CD4-positive, alpha-beta T cell treated with Interleukin-17A for 1 hour (primary cell): Measurements from ENCODE around the gene OR2B3.
"Not testable (repeated sequence)": the region's sequence is repeated elsewhere in the genome, so short reads cannot be mapped to it uniquely, and the experiment has no call there.

Experiments used
- DNase-seq: peaks from one replicate; pipeline ENCODE4 v3.0.0-alpha.2; 2020

Gene OR2B3, protein sequence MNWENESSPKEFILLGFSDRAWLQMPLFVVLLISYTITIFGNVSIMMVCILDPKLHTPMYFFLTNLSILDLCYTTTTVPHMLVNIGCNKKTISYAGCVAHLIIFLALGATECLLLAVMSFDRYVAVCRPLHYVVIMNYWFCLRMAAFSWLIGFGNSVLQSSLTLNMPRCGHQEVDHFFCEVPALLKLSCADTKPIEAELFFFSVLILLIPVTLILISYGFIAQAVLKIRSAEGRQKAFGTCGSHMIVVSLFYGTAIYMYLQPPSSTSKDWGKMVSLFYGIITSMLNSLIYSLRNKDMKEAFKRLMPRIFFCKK

GRCh38 chr6:29087213-29087612, at the start of gene OR2B3:
TSS of gene OR2B3 (minus strand) at chr6:29087313. CDS start at chr6:29087248, 65 bp downstream.
- no peak for DNase-seq

DNA sequence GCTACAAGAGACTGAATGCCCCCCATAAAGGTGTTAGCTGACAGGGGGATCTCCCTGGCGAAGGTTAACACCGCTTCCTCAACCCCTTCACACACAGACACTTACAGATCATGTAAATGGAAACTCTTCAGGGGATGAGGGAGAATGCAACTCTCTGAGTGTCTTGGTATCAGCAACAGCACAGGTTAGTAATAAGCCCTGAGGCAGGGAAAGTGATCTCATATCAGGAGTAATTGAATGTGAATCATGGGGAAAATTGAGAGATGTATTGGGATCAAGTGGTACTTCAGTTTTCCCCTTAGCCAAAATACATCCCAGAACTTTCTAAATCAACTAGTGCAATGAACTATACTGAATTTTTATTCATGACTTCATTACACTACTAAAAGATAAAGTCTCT, 44.6 kb upstream of the OR2B3 start:
- no peak for DNase-seq

GRCh38 chr6:29130644-29131043, 43.5 kb upstream of the OR2B3 start:
- no peak for DNase-seq

GRCh38 chr6:29129326-29130012, 42.4 kb upstream of the OR2B3 start:
- DNase-seq: no peak

DNA sequence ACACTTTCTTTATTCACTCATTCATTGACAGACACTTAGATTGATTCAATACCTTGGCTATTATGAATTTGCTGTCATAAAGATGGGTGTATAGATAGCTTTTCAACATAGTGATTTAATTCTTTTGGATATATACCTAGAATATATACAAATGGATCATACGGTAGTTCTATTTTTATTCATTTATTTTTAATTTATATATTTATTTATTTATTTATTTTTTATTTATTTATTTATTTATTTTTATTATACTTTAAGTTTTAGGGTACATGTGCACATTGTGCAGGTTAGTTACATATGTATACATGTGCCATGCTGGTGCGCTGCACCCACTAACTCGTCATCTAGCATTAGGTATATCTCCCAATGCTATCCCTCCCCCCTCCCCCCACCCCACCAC, 27.9 kb upstream of the OR2B3 start:
- not testable (repeated sequence) for DNase-seq

DNA sequence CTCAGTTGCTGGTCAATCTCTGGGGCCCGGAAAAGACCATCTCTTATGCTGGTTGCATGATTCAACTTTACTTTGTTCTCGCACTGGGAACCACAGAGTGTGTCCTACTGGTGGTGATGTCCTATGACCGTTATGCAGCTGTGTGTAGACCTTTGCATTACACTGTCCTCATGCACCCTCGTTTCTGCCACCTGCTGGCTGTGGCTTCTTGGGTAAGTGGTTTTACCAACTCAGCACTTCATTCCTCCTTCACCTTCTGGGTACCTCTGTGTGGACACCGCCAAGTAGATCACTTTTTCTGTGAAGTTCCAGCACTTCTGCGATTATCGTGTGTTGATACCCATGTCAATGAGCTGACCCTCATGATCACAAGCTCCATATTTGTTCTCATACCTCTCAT, 25.0 kb upstream of the OR2B3 start:
- no peak for DNase-seq

DNA sequence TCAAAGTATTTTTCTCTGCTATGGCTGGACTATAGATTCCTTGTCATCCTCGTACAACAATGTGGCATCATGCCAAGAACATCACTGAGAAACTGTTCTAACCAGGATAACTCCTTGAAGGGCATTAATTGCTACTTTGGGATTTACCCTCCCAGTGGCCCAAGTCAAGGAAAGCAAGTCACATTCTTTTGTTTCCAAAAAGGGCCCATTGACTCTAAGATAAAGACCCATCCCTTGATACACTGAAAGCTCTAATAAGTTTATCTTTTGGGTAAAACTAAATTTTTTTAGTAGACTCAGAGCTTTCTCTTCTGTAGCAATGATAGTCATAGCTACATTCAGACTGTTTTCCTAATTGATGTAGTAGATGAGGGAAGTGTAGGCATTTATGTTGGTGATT, 20.6 kb upstream of the OR2B3 start, which contains the start of gene OR2J3:
TSS of gene OR2J3 (plus strand) at position 301 of the 400 bp plus-strand sequence. CDS start 3,833 bp downstream, outside the sequence.
- DNase-seq: no peak

GRCh38 chr6:29099190-29099589, 12.1 kb upstream of the OR2B3 start, which contains the start of gene OR2J1:
TSS of gene OR2J1 (plus strand) at chr6:29099490. CDS start at chr6:29100943, 1,453 bp downstream.
- no peak for DNase-seq

DNA sequence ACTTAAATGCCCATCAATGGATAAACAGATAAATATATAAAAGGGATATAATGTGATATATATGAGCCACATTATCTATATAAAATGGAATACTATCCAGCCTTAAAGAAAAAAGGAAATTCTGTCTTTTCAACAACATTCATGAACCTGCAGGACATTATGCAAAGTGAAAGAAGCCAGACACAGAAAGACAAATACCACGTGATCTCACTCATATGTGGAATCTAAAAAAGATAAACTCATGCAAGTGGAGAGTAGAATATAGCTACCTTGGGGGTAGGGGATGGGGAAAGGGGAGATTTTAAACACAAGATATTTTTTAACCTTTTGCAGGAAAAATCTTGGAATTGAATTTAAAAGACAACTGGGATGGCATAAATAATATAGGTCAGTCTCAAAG, 10.7 kb upstream of the OR2B3 start:
- DNase-seq: no peak

GRCh38 chr6:29092957-29093356, 5.8 kb upstream of the OR2B3 start:
- DNase-seq: no peak

DNA sequence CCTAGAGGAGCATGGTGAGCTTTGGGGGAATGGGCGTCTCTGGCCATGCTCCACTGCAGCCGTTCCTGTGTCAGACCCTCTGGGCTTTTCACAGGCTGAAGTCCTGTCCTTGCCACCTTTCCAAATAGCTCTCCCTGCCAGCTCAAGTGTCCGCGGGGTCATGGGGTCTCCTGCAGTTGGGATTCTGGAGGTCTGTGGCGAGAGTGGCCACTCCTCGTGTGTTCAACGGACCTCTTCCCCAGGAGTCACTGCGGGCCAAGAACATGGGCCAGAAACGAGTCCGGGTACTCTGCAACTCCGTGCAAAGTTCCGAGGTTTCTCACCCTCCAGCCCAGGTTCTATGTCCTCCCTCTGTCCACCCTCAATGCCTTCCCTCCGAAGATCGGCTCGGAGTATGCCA, 4.7 kb downstream of the OR2B3 start:
- DNase-seq: no peak

DNA sequence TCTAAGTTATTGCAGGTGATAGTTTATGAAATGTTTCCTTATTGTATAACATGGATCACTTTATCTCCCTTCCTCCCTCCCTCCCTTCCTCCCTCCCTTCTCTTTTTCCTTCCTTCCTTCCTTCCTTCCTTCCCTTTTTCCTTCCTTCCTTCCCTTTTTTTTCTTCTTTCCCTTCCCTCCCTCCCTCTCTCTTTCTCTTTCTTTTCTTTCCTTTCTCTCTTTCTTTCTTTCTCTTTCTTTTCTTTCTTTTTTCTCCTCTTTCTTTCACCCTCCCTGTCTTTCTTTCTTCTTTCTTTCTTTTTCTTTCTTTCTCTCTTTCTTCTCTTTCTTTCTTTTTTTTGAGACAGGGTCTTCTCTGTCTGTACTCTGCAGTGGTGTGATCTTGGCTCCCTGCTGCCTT, 5.8 kb downstream of the OR2B3 start:
- no peak for DNase-seq

- DNase-seq: no peak
Observed at GRCh38 chr6:29079203-29079602, 7.9 kb downstream of the OR2B3 start.

DNA sequence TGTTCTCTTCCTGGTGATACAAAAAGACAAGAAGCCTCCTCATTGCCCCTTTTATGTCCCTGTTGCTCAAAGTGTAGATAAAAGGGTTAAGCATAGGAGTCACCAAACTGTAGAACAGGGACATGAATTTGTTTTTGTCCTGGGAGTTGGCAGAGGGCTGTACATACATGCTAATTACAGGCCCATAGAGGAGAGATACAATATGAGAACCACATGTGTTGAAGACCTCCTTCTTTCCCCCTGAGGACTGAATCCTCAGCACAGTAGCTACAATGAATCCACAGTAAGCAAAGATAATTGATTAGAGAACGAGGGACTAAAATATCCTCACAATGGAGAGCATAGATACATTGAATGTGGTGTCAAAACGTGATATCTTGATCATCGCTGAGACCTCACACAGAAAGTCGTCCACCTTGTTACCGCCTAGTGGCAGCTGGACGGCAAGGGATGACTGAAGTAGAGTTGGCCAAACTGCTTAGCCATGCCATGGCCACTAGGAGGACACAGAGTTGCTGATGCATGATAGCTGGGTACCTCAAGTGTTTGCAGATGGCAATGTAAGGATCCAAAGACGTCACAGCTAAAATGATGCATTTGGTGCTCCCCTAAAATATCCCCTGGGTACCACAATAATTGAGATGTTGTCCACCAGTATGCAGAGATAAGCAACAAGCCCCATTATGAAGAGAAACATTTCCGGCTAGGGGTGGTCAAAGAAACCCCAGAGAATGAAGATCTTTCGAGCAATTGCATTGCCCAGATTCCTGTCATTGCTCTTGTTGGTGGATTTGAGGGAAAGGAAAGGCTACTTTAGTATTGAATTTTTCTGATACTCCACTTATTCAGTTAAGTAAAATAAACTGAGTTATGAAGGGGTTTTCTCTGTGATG, 15.0 kb downstream of the OR2B3 start:
- peak; percentile 0 for DNase-seq

DNA sequence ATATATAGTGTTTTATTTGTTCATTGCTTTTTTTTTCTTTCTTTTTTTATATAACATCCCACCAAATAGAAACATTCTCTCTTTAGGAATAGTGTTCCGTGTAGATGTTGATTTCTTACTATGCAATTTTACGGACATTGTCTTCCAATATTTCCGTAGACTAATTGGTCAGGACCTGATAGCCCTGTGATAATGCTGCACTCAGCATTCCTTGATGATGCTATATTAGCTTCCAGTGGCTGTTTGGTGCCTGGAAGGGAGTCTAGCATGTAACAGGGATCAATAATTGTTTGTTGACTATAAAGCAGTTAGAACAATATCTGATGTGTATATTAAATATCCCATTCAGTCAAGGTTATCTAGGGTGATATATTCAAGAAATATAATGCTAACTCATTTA, 35.4 kb downstream of the OR2B3 start:
- DNase-seq: no peak

GRCh38 chr6:29045075-29045474, 42.0 kb downstream of the OR2B3 start, which contains the start of gene OR2W1:
TSS of gene OR2W1 (minus strand) at chr6:29045175. CDS start at chr6:29045175, 0 bp downstream.
- no peak for DNase-seq
